Activated T-cell treated with anti-CD3 and anti-CD28 coated beads for 24 hours (primary cell): Measurements from ENCODE around the gene IQSEC3.
"Not testable (repeated sequence)": the region's sequence is repeated elsewhere in the genome, so short reads cannot be mapped to it uniquely, and the experiment has no call there.

Experiments used
- DNase-seq: peaks from one replicate; pipeline ENCODE4 v3.0.0-alpha.2; 2020; ENCODE audit warnings: low read depth

Gene IQSEC3

DNA sequence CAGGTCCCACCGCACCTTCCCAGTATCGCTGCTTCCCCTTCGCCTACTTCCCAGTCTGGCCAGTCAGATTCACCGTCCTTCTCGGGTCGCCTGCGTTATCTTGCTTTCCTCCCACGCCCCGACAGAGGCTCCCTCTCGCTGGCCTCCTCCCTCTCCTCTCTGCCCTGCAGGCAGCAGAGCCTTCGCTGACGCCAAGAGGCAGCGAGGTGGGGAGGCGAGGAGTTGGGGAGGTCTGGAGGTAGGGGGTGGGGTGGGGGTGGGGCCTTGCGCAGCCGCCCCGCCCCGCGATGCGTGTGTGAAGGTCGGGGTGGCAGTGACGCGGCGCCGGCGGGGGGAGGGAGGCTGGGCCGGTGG lies at the start of gene IQSEC3:
TSS of gene IQSEC3 (plus strand) at position 340 of the 354 bp plus-strand sequence. CDS start 116 bp downstream, outside the sequence.
- DNase-seq, result not testable (repeated sequence)

DNA sequence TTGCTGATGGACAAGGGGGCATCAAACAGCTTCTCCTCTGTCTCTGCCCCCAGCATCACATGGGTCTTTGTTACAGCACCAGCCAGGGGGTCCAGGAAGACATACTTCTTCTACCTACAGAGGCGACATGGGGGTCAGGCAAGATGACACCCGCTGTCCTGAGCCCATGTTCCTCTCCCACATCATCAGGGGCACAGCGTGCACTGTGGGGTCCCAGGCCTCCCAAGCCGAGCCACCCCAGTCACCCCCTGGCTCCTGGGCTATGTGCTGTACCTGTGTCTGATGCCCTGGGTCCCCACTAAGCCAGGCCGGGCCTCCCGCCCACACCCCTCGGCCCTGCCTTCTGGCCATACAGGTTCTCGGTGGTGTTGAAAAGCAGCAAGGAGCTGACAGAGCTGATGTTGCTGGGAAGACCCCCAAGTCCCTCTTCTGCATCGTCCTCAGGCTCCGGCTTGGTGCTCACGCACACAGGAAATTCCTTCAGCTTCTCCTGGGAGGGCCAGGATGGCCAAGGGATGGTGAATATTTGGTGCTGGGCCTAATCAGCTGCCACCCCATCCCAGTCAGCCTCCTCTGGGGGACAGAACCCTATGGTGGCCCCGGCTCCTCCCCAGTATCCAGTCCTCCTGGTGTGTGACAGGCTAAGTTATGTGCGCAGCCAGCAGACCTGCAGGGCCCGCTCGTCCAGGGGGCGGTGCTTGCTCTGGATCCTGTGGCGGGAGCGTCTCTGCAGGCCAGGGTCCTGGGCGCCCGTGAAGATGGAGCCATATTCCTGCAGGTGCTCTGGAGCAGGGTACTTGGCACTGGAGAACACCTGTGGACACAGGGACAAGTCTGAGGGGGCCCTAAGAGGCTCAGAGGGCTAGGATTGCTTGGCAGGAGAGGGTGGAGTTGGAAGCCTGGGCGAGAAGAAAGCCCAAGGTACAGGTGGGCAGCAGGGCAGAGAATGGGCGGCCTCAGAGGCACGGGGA lies 48.9 kb upstream of the IQSEC3 start:
- DNase-seq, result not testable (repeated sequence)

DNA sequence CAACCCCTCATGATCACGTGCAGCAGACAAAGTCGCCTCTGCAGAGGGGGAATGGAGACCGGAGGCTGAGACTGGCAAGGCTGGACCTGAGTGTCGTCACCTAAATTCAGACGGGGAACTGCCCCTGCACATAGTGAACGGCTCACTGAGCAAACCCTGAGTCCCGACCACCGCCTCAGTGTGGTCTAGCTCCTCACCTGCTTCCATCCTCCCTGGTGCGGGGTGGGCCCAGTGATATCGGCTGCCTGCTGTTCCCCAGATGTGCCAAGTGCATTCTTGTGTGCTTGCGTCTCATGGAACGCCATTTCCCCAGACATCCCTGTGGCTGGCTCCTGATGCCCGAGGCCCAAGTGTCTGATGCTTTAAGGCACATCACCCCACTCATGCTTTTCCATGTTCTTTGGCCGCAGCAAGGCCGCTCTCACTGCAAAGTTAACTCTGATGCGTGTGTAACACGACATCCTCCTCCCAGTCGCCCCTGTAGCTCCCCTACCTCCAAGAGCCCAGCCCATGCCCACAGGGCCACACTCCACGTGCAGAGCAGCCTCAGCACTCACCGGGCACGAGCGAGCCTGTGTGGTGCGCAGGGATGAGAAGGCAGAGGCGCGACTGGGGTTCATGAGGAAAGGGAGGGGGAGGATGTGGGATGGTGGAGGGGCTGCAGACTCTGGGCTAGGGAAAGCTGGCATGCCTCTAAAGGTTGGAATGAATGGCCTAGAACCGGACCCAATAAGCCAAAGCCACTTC lies 47.6 kb upstream of the IQSEC3 start:
- not testable (repeated sequence) for DNase-seq

DNA sequence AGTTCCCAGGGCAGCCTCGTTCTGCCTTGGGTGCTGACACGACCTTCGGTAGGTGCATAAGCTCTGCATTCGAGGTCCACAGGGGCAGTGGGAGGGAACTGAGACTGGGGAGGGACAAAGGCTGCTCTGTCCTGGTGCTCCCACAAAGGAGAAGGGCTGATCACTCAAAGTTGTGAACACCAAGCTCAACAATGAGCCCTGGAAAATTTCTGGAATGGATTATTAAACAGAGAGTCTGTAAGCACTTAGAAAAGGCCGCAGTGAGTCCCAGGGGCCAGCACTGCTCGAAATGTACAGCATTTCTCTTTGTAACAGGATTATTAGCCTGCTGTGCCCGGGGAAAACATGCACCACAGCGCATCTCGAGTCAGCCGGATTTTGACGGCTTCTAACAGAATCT lies 46.7 kb upstream of the IQSEC3 start:
- DNase-seq, result not testable (repeated sequence)

DNA sequence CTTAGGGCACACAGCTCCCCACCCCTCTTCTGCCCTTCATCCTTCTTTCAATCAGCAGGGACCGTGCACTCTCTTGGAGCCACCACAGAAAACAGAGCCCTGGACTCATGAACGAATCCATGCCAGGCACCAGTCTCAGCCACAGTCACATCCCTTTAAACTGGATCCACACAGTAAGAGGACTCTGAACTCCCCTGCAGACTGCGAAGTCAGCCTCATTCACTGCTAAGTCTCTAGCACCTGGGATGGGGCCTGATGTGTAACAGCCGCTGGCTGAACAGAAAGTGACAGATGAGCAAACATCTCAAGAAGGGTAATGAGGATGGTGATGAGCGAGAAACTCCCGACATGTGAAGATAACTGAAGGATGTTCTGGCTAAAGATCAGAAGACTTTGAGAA lies 45.8 kb upstream of the IQSEC3 start:
- DNase-seq, result no peak

DNA sequence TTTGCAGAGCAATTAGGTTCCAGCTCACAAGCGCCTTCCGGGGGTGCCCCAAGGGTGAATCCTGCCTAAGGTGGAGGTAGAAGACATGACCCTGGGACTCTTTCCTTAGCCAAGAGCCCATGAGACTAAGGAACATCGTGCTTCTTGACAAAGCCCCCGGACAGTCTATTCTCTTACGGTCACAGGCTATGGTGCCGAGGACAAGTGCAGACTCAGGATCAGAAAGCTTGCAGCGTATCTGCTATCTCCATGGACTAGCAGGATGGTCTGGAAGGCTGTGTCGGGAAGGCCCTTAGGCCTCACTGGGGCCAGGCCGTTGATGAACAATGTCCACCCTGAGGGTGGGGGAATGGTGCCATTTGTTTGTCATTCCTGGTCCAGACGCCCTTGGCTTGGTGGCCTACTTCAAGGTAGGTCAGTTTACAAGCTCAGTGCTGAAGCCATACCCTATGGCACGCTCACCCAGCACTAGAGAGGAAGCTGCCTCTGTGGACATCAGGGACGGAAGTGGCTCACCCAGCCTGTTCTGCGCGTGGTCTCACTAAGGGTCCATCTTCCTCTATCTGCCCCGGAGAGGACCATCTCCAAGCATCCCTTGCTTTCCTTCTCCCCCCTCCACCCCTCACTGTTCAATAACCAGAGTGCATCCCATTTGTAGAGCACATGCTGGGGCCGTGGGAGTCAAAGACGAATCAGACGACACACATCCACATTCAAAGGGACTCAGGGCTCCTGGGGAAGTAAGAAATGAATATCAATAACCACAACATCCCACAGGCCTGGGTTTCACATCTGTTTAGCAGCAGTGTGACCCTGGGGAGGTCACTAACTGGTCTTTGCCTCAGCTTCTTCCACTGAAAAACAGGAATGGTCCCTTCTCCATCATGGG lies 45.0 kb upstream of the IQSEC3 start:
- no peak for DNase-seq

DNA sequence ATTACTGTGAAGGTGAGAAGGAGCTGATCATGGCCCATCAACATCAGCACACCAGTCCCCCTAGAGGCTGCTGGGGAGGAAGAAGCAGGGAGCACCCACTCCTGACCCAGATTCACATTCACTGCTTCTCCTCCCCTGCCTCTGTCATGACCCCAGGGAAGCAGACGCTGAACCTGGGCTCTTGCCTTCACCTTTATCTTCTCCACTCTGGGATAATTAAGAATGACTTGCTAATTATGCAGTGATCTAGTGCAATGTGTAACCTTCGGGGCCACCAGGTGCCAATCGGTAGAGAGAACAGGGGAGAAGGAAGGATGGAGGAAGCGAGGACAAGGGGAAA lies 44.4 kb upstream of the IQSEC3 start:
- DNase-seq, result no peak

DNA sequence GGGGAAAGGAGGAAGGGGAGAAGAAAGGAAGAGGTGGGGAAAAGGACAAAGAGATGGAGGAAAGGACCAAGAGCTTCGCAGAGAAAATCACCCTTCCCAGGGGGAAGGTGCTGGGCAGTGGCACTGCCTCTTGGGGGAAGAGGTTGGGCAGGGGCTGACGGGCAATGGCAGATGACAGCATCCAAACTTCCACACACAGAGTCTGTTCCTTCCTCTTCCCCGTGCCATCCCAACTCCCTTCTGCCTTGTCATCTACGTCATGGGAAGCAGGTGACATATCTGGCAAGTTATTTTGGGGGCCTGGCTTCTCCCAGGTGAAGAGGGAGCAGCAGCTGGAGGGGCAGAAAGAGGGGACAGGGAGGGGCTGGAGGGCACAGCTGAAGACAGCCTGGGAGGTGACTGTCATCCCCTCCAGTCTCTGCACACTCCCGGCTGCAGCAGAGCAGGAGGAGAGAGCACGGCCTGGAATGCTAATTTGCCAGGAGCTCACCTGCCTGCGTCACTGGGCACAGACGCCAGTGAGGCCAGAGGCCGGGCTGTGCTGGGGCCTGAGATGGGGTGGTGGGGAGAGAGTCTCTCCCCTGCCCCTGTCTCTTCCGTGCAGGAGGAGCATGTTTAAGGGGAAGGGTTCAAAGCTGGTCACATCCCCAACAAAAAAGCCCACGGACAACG lies 43.9 kb upstream of the IQSEC3 start:
- no peak for DNase-seq

DNA sequence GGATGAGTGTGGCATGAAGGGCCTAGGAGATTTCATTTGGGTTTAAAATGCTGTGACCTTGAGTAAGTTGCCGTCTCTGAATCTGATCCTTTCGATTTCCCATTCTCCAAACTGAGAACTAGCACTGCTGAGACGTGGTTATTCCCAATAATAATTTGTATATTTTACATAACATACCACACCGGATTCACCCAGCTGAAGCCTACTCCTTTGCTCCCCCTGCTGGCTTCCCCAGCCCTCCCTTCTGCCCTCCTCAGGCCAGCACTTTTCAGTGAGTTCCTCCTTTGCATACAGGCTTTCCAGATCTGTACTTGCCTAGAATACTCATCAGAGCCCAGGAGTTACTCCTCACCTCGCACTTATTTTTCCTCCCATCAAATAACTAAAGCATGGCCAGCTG lies 38.7 kb upstream of the IQSEC3 start:
- not testable (repeated sequence) for DNase-seq

DNA sequence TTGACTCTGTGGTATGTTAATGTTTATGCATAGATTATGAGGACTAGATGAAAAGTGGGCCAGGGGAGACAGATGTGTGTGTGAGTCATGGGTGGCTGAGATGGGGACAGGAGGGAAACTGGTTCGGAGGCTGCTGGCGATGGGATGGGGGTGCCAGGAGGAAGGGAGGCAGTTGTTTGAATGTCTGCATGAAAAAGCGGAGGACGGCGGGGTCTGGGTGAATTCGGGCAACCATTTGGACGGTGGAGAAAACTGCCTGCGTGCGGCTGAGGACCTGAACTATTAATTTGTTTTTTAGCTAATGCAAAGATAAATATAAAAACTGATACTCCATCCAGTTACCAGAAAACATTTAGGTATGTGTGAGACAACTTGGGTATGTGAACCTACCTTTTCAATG lies 27.8 kb upstream of the IQSEC3 start:
- not testable (repeated sequence) for DNase-seq

DNA sequence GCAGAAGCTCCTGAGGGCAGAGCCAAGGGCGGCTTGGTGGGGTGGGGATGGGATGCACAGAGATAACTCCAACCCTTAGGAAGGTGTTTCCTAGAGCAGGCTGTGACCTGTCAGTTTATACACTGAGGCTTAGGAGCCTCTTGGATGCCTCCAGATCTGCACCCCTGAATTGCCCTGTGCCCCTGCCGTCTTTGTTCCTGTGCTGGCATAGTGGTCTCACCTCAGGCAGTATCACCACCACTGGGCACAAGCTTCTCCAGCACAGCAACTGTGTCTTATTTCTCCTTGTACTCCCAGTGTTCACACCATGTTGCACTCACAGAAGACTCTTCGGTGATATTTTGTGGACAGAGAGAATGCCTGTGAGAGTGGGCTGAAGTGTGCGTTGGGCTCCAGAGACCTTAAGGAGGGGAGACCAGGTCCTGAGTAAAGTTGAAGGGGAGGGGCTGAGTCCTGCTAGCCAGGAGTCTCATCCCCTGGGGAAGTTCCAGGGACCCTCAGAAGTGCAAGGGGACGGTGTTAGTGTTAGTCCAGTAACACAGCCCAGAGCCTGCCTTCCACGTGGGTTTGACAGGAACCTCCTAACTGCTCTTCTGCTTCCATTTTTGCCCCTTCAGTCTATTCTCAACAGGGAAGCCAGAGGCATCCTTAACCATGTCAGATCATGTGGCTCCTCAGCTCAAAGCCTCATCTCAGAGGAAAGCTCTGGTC lies 26.9 kb upstream of the IQSEC3 start:
- not testable (repeated sequence) for DNase-seq

DNA sequence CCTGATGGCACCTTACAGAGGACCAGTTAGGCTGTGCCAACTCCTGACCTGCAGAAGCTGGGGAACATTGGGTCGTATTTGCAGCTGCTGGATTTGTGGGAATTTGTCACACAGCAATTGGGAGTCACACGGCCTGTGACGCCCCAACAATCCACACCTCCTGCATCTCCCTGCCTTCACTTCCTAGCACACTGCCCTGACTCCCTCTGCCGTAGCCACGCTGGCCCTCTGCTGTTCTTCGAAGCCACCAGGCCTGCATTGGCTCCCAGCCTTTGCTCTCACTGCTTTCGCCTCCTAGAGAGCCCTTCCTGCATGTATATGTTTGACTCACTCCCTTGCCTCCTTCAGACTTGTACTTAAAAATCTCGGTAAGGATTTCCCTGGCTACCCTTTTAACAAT lies 22.2 kb upstream of the IQSEC3 start:
- not testable (repeated sequence) for DNase-seq

DNA sequence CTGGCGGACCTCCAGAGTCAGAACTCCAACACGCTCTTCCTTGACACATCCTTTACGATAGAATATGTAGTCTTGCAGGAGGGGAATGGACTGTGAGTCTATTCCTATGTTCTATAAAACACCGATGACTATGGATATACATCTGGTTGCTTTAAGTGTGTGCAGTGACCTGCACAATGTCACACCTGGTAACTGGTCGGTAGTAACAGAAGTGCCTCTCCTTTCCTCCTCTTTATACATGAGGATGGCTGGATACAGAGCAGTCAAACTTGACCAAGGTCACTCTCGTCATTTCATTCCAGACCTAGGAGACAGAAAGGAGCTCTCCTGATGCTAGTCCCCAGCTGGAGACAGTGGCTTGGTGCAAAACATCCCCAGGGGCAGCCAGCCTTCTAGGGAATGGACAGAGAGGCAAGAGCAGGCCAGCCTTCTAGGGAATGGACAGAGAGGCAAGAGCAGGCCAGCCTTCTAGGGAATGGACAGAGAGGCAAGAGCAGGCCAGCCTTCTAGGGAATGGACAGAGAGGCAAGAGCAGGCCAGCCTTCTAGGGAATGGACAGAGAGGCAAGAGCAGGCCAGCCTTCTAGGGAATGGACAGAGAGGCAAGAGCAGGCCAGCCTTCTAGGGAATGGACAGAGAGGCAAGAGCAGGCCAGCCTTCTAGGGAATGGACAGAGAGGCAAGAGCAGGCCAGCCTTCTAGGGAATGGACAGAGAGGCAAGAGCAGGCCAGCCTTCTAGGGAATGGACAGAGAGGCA lies 21.2 kb upstream of the IQSEC3 start:
- DNase-seq, result not testable (repeated sequence)

DNA sequence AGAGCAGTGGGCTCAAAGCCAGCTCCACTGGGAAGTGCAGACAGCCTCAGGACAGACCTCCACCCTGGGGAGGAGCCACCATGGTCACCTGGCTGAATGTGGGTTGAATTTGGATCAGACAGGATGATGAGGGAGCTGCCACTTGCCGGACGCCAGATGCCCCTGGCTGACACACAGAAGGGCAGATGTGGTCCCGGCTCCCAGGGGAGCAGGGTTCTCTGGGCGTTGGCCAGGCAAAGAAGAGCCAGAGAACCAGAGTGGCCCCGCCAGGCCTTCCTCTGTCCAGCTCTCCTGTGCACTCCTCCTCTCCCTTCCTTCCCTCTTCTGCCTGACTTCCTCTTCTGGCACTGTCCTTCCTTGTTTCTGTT lies 20.6 kb upstream of the IQSEC3 start:
- not testable (repeated sequence) for DNase-seq

DNA sequence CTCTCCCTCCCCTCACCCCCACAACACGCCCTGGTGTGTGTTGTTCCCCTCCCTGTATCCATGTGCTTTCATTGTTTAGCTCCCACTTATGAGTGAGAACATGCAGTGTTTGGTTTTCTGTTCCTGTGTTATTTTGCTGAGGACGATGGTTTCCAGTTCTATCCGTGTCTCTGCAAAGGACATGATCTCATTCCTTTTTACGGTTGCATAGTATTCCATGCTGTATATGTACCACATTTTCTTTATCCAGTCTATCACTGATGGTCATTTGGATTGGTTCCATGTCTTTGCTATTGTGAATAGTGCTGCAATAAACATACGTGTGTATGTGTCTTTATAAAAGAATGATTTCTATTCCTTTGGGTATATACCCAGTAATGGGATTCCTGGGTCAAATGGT lies 20.0 kb upstream of the IQSEC3 start:
- not testable (repeated sequence) for DNase-seq

DNA sequence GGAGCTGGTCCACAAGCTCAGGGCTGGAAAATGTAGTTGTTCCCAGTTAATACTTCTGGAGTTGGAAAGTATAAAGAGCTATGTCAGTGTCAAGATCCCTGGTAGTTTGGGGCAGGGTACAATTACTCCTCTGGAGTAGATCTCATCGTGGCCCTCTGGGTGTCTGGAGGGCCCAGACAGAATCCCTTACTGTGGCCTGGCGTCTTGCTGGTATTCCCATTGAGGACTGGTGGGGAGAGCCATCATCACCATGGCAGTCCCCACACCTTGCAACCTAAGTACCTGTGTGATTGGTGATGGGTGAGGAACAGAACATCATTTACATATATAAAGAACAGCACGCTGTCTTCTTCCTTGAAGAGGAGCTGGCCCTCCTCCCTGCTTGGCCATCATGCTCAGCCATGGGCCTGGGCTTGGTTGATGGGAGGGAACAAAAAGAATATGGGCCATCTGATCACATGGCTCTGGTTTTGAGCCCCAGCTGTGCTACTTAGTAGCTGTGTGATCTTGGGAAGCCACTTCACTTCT lies 18.8 kb upstream of the IQSEC3 start:
- not testable (repeated sequence) for DNase-seq

DNA sequence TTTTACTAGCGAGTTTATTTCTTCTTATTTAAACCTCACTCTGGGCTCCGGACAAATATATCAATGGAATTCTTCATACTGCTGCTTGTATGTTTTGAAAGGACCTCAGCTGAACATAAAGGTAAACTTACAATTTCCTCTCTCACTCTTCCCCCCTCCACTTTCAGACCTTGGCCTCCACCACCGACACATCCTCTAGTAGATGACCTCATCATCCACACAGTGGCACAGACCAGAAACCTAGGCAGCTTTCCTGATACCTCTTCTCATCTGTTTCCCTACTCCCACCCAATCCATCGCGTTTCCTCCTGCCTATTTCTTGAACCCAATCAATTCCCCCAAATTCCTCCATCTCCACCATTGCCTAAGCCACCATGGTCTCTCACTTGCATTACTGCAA lies 17.4 kb upstream of the IQSEC3 start:
- not testable (repeated sequence) for DNase-seq

DNA sequence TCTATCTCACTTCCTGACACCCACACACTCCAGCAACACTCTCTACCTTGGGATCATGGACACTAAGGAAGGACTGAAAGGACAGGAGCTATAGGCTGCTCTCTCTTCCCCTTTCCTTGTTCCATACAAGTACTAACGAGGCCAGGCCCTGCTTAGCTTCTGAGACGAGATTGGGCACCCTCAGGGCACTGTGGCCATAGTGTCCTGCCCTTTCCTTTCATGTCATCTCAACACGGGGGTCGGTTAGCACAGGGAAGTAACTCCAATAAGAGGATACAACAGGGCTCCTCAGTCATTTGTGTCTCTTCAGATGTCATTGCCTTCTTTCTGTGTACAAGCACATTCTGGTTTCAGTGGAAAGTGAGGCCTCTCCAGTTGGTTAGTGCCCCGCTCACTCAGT lies 15.5 kb upstream of the IQSEC3 start:
- DNase-seq, result not testable (repeated sequence)

DNA sequence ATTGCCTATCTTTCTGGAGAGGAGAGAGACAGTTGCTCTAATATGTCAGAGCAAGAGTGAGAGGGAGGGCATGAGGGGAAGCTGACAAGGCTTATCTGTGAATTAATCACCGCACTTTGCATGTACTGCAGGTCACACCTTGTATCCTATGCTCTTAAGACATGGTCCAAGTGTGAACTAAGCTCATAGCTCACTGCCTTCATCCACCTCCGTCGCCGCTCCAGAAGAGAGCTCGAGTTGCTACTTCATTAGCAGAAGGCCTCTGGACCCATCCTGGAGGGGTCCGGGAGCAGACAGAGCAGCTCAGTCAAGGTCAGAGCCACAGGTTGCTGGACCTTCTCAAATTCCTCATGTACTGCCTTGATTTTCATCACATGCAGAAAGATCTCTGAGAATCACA lies 14.6 kb upstream of the IQSEC3 start:
- DNase-seq, result not testable (repeated sequence)
